GM06990 (cell line): ENCODE measurements around the gene EPC2.

Experiments used
- DNase-seq: peaks from one replicate; pipeline ENCODE4 v3.0.0-alpha.2; 2011; ENCODE audit not compliant: insufficient read length; ENCODE audit errors: extremely low read depth
- H3K27me3 ChIP-seq: replicated peaks from 2 replicates; pipeline ENCODE4 v1.6.0; 2011; ENCODE audit warnings: low read length; ENCODE audit not compliant: control insufficient read depth, insufficient read depth
- H3K36me3 ChIP-seq: 2 replicates; pipeline ENCODE4 v1.5.1; 2011; ENCODE audit warnings: low read length; ENCODE audit not compliant: control insufficient read depth, insufficient read depth
- H3K4me3 ChIP-seq: replicated peaks from 2 replicates; pipeline ENCODE4 v1.5.1; 2011; ENCODE audit warnings: low read depth, mild to moderate bottlenecking, control low read depth, low read length
- TF ChIP-seq, protein P1 (sequence below): IDR thresholded peaks from 2 replicates; pipeline ENCODE4 v1.5.1; 2011; ENCODE audit warnings: low read length, control low read depth, mild to moderate bottlenecking, inconsistent platforms; ENCODE audit not compliant: insufficient read depth, poor library complexity, severe bottlenecking

EPC2 gene

GRCh38 chr2:148726228-148726627 lies 81.7 kb downstream of the EPC2 start:
- Histone ChIP-seq H3K4me3 (no peak overlapping the region), H3K36me3 (no peaks in the 10 kb centered on the region), H3K27me3 (no peaks in the 10 kb centered on the region)
- DNase-seq: no peak
- TF ChIP-seq, protein P1, sequence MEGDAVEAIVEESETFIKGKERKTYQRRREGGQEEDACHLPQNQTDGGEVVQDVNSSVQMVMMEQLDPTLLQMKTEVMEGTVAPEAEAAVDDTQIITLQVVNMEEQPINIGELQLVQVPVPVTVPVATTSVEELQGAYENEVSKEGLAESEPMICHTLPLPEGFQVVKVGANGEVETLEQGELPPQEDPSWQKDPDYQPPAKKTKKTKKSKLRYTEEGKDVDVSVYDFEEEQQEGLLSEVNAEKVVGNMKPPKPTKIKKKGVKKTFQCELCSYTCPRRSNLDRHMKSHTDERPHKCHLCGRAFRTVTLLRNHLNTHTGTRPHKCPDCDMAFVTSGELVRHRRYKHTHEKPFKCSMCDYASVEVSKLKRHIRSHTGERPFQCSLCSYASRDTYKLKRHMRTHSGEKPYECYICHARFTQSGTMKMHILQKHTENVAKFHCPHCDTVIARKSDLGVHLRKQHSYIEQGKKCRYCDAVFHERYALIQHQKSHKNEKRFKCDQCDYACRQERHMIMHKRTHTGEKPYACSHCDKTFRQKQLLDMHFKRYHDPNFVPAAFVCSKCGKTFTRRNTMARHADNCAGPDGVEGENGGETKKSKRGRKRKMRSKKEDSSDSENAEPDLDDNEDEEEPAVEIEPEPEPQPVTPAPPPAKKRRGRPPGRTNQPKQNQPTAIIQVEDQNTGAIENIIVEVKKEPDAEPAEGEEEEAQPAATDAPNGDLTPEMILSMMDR: no peak

DNA sequence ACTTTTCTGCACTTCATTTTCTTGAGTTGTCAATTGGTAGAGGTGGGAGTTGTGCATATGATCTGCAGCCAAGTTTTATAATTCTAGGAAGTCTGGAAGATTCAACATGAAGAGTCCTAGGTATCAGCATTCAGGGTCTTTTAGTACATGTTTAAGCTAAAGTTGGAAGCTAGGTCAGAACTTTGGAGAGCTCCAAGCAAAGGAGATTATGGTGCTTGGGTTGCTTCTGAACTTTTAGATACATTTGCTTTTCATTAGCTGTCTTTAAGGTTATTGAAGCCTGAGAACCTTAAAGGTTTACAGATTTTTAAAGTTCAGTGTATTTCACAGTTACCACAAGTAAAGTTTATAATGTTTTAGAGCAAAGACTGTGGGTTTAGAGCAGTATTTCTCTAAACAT lies 85.5 kb downstream of the EPC2 start:
- TF ChIP-seq, protein P1: no peak
- H3K36me3 ChIP-seq: no peaks in the 10 kb centered on the region
- no peak overlapping the region for H3K4me3 ChIP-seq
- DNase-seq: no peak
- H3K27me3 ChIP-seq: no peaks in the 10 kb centered on the region

- H3K36me3 ChIP-seq: no peaks in the 10 kb centered on the region
- H3K4me3 ChIP-seq: no peak overlapping the region
- no peaks in the 10 kb centered on the region for H3K27me3 ChIP-seq
- DNase-seq: no peak
- TF ChIP-seq, protein P1: no peak
Measured at GRCh38 chr2:148737742-148738141, 93.2 kb downstream of the EPC2 start.

- TF ChIP-seq, protein P1: no peak
- DNase-seq: no peak
- H3K4me3 ChIP-seq: no peak overlapping the region
- H3K27me3 ChIP-seq: no peaks in the 10 kb centered on the region
- H3K36me3 ChIP-seq: no peaks in the 10 kb centered on the region
Measured at GRCh38 chr2:148739454-148740105, 95.0 kb downstream of the EPC2 start.

DNA sequence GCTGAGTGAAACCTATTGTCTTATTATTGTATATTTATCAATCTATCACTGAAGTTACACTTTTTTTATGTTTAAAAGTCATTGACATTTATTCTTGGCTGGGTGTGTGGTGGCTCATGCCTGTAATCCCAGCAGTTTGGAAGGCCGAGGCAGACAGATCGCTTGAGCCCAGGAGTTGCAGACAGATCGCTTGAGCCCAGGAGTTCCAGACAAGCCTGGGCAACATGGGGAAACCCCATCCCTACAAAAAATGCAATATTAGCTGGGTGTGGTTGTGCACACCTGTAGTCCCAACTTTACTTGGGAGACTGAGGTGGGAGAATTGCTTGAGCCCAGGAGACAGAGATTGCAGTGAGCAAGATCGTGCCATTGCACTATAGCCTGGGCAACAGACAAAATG lies 97.8 kb downstream of the EPC2 start:
- TF ChIP-seq, protein P1: no peak
- Histone ChIP-seq H3K4me3 (no peak overlapping the region), H3K36me3 (no peaks in the 10 kb centered on the region), H3K27me3 (no peaks in the 10 kb centered on the region)
- no peak for DNase-seq
